Adrenal gland (tissue), 5 donors: ENCODE data around the gene OLFM3.

Experiments
- POLR2A ChIP-seq, 2 donors: fragments of 450-650 bp; IDR thresholded peaks; one replicate each; pipeline ENCODE4 v1.6.1; 2017; ENCODE audit warnings: antibody characterized with exemption in 2 of 2, mild to moderate bottlenecking in 2 of 2, moderate library complexity in 1 of 2
- TF ChIP-seq, protein P1 (sequence below), 6 experiments: fragments of 450-650 bp in 4 of 6; fragments of 200-600 bp in 2 of 6; sonication (generic) in 1 of 6; IDR thresholded peaks; 1 replicate in 5 of 6; 2 replicates in 1 of 6; pipeline versions ENCODE4 v1.5.1 to v1.8.0; 2016 to 2021; ENCODE audit warnings: antibody characterized with exemption in 6 of 6, mild to moderate bottlenecking in 2 of 6, moderate library complexity in 1 of 6
- donor health status: DM: no; HTN: no; CAD: no.

DNA sequence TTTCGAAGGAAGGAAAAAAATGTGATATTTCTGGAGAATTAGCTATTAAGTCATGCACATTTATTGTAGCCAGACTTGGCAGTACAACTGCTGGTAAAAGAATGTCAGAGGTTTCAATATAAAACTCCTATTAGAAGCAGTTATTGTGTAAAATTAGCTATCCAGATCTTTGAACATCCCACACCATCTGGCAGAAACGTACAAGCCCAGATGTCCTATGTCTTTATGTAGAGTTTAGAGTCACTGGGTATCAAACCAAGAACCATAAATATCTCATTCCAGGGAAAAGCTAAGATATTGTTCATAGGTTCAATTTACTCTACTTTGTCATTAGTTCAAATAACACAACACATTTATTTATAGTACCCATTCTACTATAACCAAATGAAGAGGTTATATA, 31.4 kb downstream of the OLFM3 start:
- TF ChIP-seq, protein P1, sequence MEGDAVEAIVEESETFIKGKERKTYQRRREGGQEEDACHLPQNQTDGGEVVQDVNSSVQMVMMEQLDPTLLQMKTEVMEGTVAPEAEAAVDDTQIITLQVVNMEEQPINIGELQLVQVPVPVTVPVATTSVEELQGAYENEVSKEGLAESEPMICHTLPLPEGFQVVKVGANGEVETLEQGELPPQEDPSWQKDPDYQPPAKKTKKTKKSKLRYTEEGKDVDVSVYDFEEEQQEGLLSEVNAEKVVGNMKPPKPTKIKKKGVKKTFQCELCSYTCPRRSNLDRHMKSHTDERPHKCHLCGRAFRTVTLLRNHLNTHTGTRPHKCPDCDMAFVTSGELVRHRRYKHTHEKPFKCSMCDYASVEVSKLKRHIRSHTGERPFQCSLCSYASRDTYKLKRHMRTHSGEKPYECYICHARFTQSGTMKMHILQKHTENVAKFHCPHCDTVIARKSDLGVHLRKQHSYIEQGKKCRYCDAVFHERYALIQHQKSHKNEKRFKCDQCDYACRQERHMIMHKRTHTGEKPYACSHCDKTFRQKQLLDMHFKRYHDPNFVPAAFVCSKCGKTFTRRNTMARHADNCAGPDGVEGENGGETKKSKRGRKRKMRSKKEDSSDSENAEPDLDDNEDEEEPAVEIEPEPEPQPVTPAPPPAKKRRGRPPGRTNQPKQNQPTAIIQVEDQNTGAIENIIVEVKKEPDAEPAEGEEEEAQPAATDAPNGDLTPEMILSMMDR (IDR thresholded peaks at IDR 0.05) = no peak
- no peak for TF ChIP-seq POLR2A (IDR thresholded peaks at IDR 0.05)
